Left hindlimb (tissue), 1 donor: ENCODE data around the gene BCL3.
"Not testable (repeated sequence)": the region's sequence is repeated elsewhere in the genome, so short reads cannot be mapped to it uniquely, and the experiment has no call there.

Experiments used
- DNase-seq: peaks from one replicate; pipeline ENCODE4 v3.0.0-alpha.2; 2018

BCL3 gene

GRCh38 chr19:44721369-44721768, 27.1 kb upstream of the BCL3 start:
- DNase-seq, result not testable (repeated sequence)

- no peak for DNase-seq
Measured at GRCh38 chr19:44722131-44723121, 26.1 kb upstream of the BCL3 start.

DNA sequence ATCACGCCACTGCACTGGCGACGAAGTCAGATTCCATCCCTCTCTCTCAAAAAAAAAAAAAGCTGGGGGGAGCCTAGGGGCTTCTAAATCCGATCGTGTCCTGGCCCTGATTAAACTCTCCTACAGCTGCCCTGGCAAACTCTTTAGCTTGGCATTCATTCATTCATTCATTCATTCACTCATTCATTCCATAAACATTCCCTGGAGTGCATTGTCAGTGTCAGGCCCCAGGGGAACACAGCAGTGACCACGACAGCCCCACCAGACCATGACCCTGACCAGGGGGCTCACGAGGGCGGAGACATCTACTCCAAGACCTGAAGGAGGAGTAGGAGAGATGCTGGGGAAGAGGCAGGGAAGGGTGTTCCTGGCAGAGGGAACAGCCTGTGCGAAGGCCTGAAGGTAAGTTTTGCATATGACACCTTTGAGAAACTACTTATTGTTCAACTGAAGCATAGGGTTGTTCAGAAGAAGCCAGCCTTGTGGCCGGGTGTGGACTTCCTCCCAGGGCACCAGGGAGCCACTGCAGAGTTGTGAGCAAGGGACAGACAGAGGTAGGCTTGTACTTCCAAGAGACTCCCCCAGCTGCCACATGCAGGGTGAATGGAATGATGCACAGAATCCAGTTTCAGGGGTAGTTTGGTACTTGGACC, 25.1 kb upstream of the BCL3 start:
- DNase-seq, result no peak

GRCh38 chr19:44723952-44724319, 24.6 kb upstream of the BCL3 start:
- peak; percentile 87 for DNase-seq

DNA sequence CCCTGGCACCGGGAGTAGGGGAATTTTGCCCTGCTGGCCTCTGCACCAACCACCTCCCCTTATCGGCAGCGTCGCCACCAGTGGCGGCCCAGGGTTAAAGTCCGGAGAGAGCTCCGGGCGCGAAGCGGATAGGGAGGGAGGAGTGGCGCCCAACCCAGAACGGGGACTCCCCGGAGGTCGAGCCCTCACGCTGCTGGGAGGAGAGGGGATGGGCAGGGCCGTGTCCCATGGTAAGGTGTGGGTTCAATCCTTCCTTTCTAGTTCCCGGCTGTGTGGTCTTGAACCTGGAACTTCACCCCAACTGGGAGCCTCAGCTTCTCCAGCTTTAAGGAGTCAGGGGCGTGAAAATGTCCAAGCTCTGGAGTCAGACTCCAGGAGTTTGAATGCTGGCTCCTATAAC, 23.3 kb upstream of the BCL3 start:
- DNase-seq, result no peak

- no peak for DNase-seq
Measured at GRCh38 chr19:44725684-44726083, 22.8 kb upstream of the BCL3 start.

GRCh38 chr19:44726465-44726864, 22.0 kb upstream of the BCL3 start:
- DNase-seq, result no peak

DNA sequence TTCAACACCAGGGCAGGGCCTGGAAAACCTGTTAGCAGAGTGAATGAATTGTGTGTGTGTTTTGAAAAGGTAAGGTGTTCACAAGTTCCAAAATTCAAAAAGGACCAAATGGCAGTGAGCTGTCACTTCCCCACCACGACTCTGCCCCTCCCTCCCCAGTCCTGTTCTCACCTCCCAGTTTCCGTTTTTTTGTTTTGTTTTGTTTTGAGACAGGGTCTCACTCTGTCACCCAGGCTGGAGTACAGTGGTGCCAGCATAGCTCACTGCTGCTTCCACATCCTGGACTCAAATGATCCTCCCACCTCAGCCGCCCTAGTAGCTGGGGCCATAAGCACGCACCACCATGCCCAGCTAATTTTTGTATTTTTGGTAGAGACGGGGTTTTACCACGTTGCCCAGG, 20.3 kb upstream of the BCL3 start:
- DNase-seq, result no peak

GRCh38 chr19:44729516-44730033, 18.9 kb upstream of the BCL3 start:
- DNase-seq, result no peak

DNA sequence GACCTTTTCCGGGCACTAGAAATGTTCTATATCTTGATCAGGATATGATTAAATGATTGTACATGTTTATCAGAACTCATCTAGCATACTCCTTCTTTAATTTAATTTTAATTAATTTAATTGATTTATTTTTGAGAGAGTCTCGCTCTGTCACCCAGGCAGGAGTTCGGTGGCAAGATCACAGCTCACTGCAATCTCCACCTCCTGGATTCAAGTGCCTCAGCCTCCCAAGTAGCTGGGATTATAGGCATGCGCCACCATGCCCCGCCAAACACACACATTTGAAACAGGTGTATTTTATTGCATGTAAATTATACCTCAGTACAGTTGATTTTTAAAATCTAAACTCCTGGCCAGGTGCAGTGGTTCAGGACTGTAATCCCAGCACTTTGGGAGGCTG, 17.4 kb upstream of the BCL3 start:
- DNase-seq, result no peak

DNA sequence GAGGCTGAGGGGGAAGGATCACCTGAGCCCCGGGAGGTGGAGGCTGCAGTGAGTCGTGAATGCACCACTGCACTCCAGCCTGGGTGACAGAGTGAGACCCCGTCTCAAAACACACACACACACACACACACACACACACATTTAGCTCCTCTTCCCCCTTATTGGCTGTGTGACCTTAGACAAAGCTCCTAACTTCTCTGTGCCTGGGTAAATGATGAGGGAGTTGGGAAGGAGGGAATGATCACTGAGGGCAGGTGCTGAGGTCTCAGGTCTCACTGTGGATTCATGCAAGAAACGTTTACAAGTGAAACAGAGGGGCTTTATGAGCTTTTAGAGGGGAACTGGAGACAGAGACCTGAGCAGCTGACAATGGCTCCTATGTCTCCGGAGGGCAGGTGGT, 16.9 kb upstream of the BCL3 start:
- no peak for DNase-seq

DNA sequence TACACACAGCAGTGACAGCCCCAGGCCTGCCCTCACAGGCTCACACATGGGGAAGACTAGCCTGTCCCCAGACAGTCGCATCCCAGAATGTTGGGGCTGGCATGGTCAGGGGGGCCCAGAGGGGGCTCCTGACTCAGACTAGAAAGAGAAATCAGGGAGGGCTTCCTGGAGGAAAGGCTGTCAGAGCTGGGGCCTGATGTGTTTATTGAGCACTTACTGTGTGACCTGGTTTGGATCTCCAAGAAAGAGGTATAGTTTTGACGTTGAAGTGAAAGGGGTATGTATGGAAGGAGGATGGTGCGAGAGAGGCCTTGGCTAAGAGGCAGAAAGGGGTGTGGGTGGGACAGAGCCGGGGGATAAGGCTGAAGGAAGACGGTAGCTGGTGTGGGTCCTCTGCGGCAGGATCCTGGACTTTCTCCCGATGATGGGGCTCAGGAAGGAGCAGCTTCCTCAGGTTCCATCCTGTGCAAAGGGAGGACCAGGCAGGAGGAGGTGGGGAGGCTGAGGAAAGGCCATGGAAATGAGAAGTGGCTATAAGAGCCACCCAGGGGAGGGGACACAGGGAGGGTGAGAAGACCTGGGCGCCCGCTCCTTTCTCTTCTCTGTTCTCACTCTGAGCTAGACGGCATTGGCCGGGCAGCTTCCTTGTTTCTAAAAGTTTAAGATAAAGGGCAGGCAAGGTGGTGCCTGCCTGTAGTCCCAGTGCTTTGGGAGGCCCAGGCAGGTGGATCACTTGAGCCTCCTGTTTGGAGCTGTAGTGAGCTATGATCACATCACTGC, 16.1 kb upstream of the BCL3 start:
- no peak for DNase-seq

- DNase-seq, result no peak
Measured at GRCh38 chr19:44734357-44734756, 14.2 kb upstream of the BCL3 start.

GRCh38 chr19:44735011-44735410, 13.5 kb upstream of the BCL3 start:
- DNase-seq, result no peak

GRCh38 chr19:44737238-44738071, 11.1 kb upstream of the BCL3 start:
- no peak for DNase-seq

DNA sequence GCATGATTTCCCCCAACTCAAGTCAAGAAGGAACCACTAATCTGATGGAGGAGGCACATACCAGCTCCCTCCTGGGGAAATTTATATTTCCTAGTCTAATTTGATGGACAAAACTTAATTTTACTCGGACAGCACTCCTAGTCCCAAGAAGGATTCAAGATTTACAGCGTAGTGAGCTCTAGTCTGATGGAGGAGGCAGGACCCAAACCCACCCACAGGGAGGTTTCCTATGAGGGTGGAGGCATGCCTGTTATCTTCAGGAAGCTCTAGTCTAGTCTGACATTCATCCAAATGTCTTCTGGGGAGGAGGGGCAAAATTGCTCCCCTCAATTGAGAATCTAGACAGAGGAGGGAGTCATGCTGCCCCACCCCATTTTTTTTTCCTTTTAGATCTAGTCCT, 10.4 kb upstream of the BCL3 start:
- no peak for DNase-seq

DNA sequence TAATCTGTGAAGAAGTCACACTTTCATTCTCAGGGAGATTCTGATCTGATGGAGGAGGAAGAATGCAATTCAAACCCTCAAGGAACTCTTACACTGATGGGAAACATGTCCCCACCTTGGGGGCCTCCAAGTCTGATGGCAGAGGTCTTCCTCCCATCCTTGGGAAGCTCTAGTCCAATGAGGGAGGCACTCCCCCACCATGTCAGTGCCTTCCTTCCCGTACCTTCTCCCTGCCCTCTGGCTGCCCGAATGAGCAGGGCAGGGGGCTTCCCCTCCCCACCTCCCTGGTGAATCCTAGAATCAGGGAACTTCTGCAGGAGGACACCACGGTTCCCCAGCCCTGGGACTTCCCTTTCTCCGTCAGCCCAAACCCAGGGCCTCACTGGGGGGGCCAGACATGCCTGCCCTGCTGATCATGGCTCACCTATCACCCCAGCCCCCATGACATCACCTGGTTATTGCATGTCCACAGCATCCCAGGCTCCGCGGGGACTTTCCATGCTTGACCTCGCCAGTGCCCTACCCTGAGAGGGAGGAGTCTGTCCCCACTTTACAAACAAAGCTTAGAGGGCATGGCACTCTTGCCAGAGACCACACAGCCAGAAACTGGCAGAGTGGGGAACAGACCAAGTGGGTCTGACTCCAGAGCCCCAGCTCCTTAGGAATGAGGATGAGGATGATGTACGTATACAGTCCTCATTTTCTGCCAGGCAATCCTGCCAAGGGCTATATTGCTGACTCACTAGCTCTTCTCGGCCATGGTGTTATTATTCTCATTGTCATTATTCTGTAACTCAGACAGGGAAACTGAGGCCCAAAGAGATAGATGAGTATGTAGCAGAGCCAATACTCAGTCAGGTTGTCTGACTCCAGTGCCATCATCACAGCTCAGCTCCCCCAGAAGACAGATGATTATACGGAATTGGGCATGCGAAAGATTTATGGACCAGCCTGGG, 9.6 kb upstream of the BCL3 start:
- no peak for DNase-seq

- DNase-seq, result no peak
Measured at GRCh38 chr19:44740351-44740824, 8.1 kb upstream of the BCL3 start.

DNA sequence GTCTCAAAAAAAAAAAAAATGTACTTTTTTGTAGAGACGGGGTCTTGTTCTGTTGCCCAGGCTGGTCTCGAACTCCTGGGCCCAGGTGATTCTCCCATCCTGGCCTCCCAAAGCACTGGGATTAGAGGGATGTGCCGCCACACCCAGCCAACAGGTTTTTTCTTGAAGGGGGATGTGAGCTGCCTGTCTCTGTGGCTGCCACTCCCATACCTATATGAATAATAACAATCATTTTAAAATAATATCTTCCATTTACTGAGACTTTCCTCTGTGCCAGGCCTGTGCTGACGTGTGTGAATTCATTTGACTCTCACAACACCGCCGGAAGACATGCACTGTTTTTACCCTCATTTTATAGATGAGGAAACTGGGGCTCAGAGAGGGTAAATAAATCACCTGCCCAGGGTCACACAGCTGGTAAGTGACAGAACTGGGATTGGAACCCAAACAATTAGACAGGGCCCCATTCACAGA, 7.2 kb upstream of the BCL3 start:
- no peak for DNase-seq

DNA sequence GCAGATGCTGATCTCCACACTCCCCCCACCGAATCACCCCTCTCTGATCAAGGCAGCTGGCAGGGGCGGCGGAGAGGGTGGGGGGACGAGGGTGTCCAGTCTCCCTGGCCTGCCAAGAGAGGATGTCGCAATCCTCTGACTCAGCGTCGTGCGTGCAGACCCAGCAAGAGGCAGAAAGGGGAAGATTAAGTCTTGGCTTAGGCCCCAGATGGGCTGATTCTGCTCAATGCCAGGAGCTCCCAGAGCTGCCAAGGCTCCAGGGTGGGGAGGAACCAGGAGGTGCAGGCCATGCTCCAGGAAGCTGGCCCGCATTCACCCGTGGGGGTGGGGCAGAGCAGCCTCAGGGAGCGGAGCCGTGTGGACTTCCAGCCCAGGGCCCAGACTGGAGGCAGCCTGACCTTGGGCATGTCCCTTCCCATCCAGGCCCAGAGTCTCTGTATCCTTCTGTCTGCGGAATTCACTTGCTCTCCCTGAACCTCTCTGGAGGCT, 6.6 kb upstream of the BCL3 start:
- peak; percentile 96 for DNase-seq
